Endothelial cell of umbilical vein (primary cell): ENCODE measurements around the gene HERC6. TPM values are rescaled to one million over a fixed set of nuclear protein-coding genes. Genes with fewer than 3 reads are reported as not detected.

Experiments
- BruUV-seq: library from RNA; stranded (reverse); fragments of 400-500 nt; replicated peaks from 2 replicates; lab custom pipeline; 2021; lab: Mats Ljungman, UMichigan
- CTCF ChIA-PET: fragments of 300-600, 350-600 bp; sonication (Branson Sonifier 250); formaldehyde crosslinking; loops from one replicate; lab custom pipeline; 2021; ENCODE audit warnings: antibody characterized with exemption, inconsistent platforms; lab: Charles Lee
- POLR2A ChIA-PET: fragments of 300-600, 350-600 bp; sonication (Branson Sonifier 250); formaldehyde crosslinking; loops from one replicate; lab custom pipeline; 2021; ENCODE audit warnings: antibody characterized with exemption, inconsistent platforms; lab: Charles Lee
- DNase-seq: peaks from one replicate; pipeline ENCODE4 v3.0.0-alpha.2; 2011; ENCODE audit warnings: low read depth, low spot score
- FAIRE-seq: peaks from 2 replicates; lab custom pipeline; 2011; peaks lifted over from hg19 to GRCh38; lab: Jason Lieb, UNC
- H2AFZ ChIP-seq: 2 replicates; pipeline ENCODE4 v1.6.0; 2012; ENCODE audit warnings: low read depth, low read length, control low read depth, inconsistent platforms
- H3K27ac ChIP-seq: 2 replicates; pipeline ENCODE4 v1.5.1; 2011; ENCODE audit warnings: low read depth, mild to moderate bottlenecking, control low read depth, low read length, moderate library complexity; ENCODE audit not compliant: insufficient read depth
- H3K27me3 ChIP-seq, 2 experiments: 2 replicates each; pipeline versions ENCODE4 v1.6.0 to v1.6.1; 2011; ENCODE audit warnings: low read length in 2 of 2, mixed read lengths in 1 of 2; ENCODE audit not compliant: control insufficient read depth in 2 of 2, insufficient read depth in 2 of 2
- H3K36me3 ChIP-seq, 2 experiments: 2 replicates in 1 of 2; 3 replicates in 1 of 2; pipeline ENCODE4 v1.5.1; 2011; ENCODE audit warnings: low read length in 2 of 2, mild to moderate bottlenecking in 1 of 2, moderate library complexity in 1 of 2; ENCODE audit not compliant: control insufficient read depth in 2 of 2, insufficient read depth in 2 of 2; ENCODE audit errors: extremely low read depth in 1 of 2
- H3K4me1 ChIP-seq: 3 replicates; pipeline ENCODE4 v1.5.1; 2011; ENCODE audit warnings: mild to moderate bottlenecking, low read length; ENCODE audit not compliant: control insufficient read depth, insufficient read depth; ENCODE audit errors: extremely low read depth
- H3K4me2 ChIP-seq: 2 replicates; pipeline ENCODE4 v1.6.1; 2011; ENCODE audit warnings: low read length, control low read depth, mixed read lengths; ENCODE audit not compliant: insufficient read depth
- H3K4me3 ChIP-seq, 3 experiments: fragments of 200-600 bp in 1 of 3; sonication (generic), shearing (Covaris generic) in 1 of 3; replicated peaks in 1 of 3; 2 replicates each; pipeline ENCODE4 v1.5.1; 2011 to 2016; ENCODE audit warnings: control low read depth in 3 of 3, low read length in 3 of 3, mild to moderate bottlenecking in 2 of 3, inconsistent platforms in 1 of 3, low read depth in 1 of 3, moderate library complexity in 1 of 3; ENCODE audit not compliant: insufficient read depth in 1 of 3
- H3K79me2 ChIP-seq: 2 replicates; pipeline ENCODE4 v1.6.0; 2012; ENCODE audit warnings: low read length, inconsistent platforms; ENCODE audit not compliant: control insufficient read depth, insufficient read depth
- H3K9ac ChIP-seq: replicated peaks from 2 replicates; pipeline ENCODE3; 2011; ENCODE audit warnings: low read length, control low read depth; ENCODE audit not compliant: insufficient read depth; ENCODE audit errors: extremely low read depth
- H3K9me1 ChIP-seq: replicated peaks from 3 replicates; pipeline ENCODE4 v1.6.0; 2011; ENCODE audit warnings: mild to moderate bottlenecking, low read length; ENCODE audit not compliant: control insufficient read depth, insufficient read depth; ENCODE audit errors: extremely low read depth
- H3K9me3 ChIP-seq: replicated peaks from 2 replicates; pipeline ENCODE4 v1.5.1; 2012; ENCODE audit warnings: low read length, inconsistent platforms; ENCODE audit not compliant: control insufficient read depth, insufficient read depth
- H4K20me1 ChIP-seq: replicated peaks from 2 replicates; pipeline ENCODE3; 2011; ENCODE audit warnings: mild to moderate bottlenecking, low read length; ENCODE audit not compliant: control insufficient read depth, insufficient read depth; ENCODE audit errors: extremely low read depth
- EZH2 ChIP-seq: IDR thresholded peaks from 2 replicates; pipeline ENCODE4 v1.6.1; 2012; ENCODE audit warnings: borderline replicate concordance, low read depth, mild to moderate bottlenecking, moderate library complexity, low read length, inconsistent platforms; ENCODE audit not compliant: severe bottlenecking
- FOS ChIP-seq: IDR thresholded peaks from 2 replicates; pipeline ENCODE4 v1.6.1; 2011; ENCODE audit warnings: mild to moderate bottlenecking, low read length, moderate library complexity, borderline replicate concordance; ENCODE audit not compliant: insufficient read depth
- GATA2 ChIP-seq: IDR thresholded peaks from 2 replicates; pipeline ENCODE4 v1.7.0; 2011; ENCODE audit warnings: low read depth, mild to moderate bottlenecking, moderate library complexity, mixed read lengths, low read length; ENCODE audit not compliant: insufficient read length, insufficient read depth
- JUN ChIP-seq: IDR thresholded peaks from 2 replicates; pipeline ENCODE4 v1.6.1; 2011; ENCODE audit warnings: borderline replicate concordance, low read depth; ENCODE audit not compliant: insufficient read length, insufficient read depth
- MAX ChIP-seq: IDR thresholded peaks from 2 replicates; pipeline ENCODE4 v1.6.1; 2011; ENCODE audit not compliant: insufficient read depth, insufficient read length
- MYC ChIP-seq: IDR thresholded peaks from one replicate; pipeline ENCODE4 v1.6.1; 2011; ENCODE audit warnings: mild to moderate bottlenecking, low read depth, low read length
- POLR2A ChIP-seq: IDR thresholded peaks from 2 replicates; pipeline ENCODE4 v1.6.1; 2012; ENCODE audit warnings: low read depth, mild to moderate bottlenecking, control low read depth, low read length
- POLR2AphosphoS5 ChIP-seq: IDR thresholded peaks from 2 replicates; pipeline ENCODE4 v1.6.1; 2012; ENCODE audit warnings: low read depth, mild to moderate bottlenecking, control low read depth, low read length, moderate library complexity; ENCODE audit not compliant: insufficient read depth
- dilution Hi-C: fragments of 300-500 bp; cut with MboI; formaldehyde crosslinking; loops from one replicate; pipeline ENCODE4 v1.15.0; 2019; ENCODE audit warnings: low sequenced_read_pairs; ENCODE audit not compliant: extremely low pct_ligation_motif_present
- intact Hi-C: fragments of 100-400 bp; cut with micrococcal nuclease; formaldehyde crosslinking; loops from one replicate; pipeline ENCODE4 v1.10.0; 2022
- polyA plus RNA-seq, 4 experiments: library from polyadenylated mRNA; depleted of rRNA in 3 of 4; stranded (reverse) in 3 of 4; unstranded in 1 of 4; fragments of >200 nt; gene quantifications; 2 replicates each; pipeline versions ENCODE4 v1.2.1 to v1.2.3, GENCODE V29; 2011 to 2012; ENCODE audit warnings: missing spikeins in 1 of 4
- total RNA-seq: library from RNA; stranded (reverse); gene quantifications from 2 replicates; pipeline ENCODE4 v1.2.3, GENCODE V29; 2021
- TF ChIP-seq, protein P1 (sequence below), 2 donors: IDR thresholded peaks; 1 replicate in 1 of 2; 2 replicates in 1 of 2; pipeline ENCODE4 v1.5.1; 2011; ENCODE audit warnings: low read length in 2 of 2, mild to moderate bottlenecking in 2 of 2, moderate library complexity in 2 of 2, control low read depth in 1 of 2, inconsistent platforms in 1 of 2, low read depth in 1 of 2; ENCODE audit not compliant: insufficient read depth in 1 of 2; ENCODE audit errors: extremely low read depth in 1 of 2

The HERC6 gene
- total and polyA plus RNA-seq, 2 donors (not counting 3 experiments of a cell fraction or from before 2014, with no cell fraction given): 2.1 to 5.0 TPM

GRCh38 chr4:88366460-88366859 lies 12.2 kb upstream of the HERC6 start:
- FAIRE-seq: no peak
- intact Hi-C loops: no loop called here
- POLR2A ChIA-PET: no interaction called here

More at GRCh38 chr4:88366460-88366859, 12.2 kb upstream of the HERC6 start:
- Histone ChIP-seq H3K36me3 (no peaks in the 10 kb centered on the region), H3K9me3 (no peaks in the 10 kb centered on the region), H3K27me3 (peaks cover 0 to 2% of the 10 kb centered on the region in 2 experiments), H3K4me2 (no peak overlapping the region), H3K9ac (no peak overlapping the region), H2AFZ (no peak overlapping the region), H3K4me3 (no peak overlapping the region), H3K27ac (no peak overlapping the region), H3K79me2 (no peaks in the 10 kb centered on the region), H3K4me1 (no peaks in the 10 kb centered on the region), H4K20me1 (no peaks in the 10 kb centered on the region), H3K9me1 (no peaks in the 10 kb centered on the region)
- TF ChIP-seq POLR2AphosphoS5 (no peak), JUN (no peak), POLR2A (no peak), EZH2 (no peak), GATA2 (no peak), FOS (no peak), MYC (no peak), MAX (no peak)
- TF ChIP-seq, protein P1, sequence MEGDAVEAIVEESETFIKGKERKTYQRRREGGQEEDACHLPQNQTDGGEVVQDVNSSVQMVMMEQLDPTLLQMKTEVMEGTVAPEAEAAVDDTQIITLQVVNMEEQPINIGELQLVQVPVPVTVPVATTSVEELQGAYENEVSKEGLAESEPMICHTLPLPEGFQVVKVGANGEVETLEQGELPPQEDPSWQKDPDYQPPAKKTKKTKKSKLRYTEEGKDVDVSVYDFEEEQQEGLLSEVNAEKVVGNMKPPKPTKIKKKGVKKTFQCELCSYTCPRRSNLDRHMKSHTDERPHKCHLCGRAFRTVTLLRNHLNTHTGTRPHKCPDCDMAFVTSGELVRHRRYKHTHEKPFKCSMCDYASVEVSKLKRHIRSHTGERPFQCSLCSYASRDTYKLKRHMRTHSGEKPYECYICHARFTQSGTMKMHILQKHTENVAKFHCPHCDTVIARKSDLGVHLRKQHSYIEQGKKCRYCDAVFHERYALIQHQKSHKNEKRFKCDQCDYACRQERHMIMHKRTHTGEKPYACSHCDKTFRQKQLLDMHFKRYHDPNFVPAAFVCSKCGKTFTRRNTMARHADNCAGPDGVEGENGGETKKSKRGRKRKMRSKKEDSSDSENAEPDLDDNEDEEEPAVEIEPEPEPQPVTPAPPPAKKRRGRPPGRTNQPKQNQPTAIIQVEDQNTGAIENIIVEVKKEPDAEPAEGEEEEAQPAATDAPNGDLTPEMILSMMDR (IDR thresholded peaks at IDR 0.05; ENCODE audit: extremely low read depth in 1 of 2, insufficient read depth in 1 of 2, low read depth in 1 of 2, low read length in 2 of 2): no peak
- no TSS peak for BruUV-seq
- CTCF ChIA-PET: interaction anchor here (1.0 to 6.7 kb wide), 3 partner anchors 11 to 149 kb away, joined by 3 to 95 read pairs (median 62); no protein-coding TSS in a partner anchor
- DNase-seq: no peak
- dilution Hi-C loops: no loop called here
